Stimulated activated CD4-positive, alpha-beta T cell treated with anti-CD3 and anti-CD28 coated beads, Interleukin-1b, Interleukin-23, amount 100 ng/mL, for 48 hours (primary cell): ENCODE data around the gene PLCXD1.
"Not testable (repeated sequence)": the region's sequence is repeated elsewhere in the genome, so short reads cannot be mapped to it uniquely, and the experiment has no call there.

Experiments used
- DNase-seq: peaks from one replicate; pipeline ENCODE4 v3.0.0-alpha.2; 2020

Gene PLCXD1

GRCh38 chrX:336227-336626, 55.0 kb downstream of the PLCXD1 start:
- no peak for DNase-seq

- DNase-seq, result no peak
Observed at GRCh38 chrX:337331-337831, 56.2 kb downstream of the PLCXD1 start.

GRCh38 chrX:338281-338835, 57.2 kb downstream of the PLCXD1 start:
- DNase-seq, result no peak

GRCh38 chrX:338836-339400, 57.7 kb downstream of the PLCXD1 start:
- no peak for DNase-seq

- DNase-seq, result no peak
Observed at GRCh38 chrX:340121-340520, 58.9 kb downstream of the PLCXD1 start.

- DNase-seq, result no peak
Observed at GRCh38 chrX:340641-341423, 59.7 kb downstream of the PLCXD1 start.

GRCh38 chrX:341541-342101, 60.4 kb downstream of the PLCXD1 start:
- DNase-seq, result no peak

GRCh38 chrX:344371-344901, 63.3 kb downstream of the PLCXD1 start:
- no peak for DNase-seq

- no peak for DNase-seq
Observed at GRCh38 chrX:345020-345925, 64.1 kb downstream of the PLCXD1 start.

GRCh38 chrX:346034-346813, 65.0 kb downstream of the PLCXD1 start:
- no peak for DNase-seq

- no peak for DNase-seq
Observed at GRCh38 chrX:347351-348117, 66.4 kb downstream of the PLCXD1 start.

GRCh38 chrX:348461-349117, 67.4 kb downstream of the PLCXD1 start:
- no peak for DNase-seq

GRCh38 chrX:349196-349595, 68.0 kb downstream of the PLCXD1 start:
- no peak for DNase-seq

- DNase-seq, result no peak
Observed at GRCh38 chrX:349702-350101, 68.5 kb downstream of the PLCXD1 start.

GRCh38 chrX:350148-350533, 69.0 kb downstream of the PLCXD1 start:
- DNase-seq, result no peak

- no peak for DNase-seq
Observed at GRCh38 chrX:350534-351323, 69.5 kb downstream of the PLCXD1 start.

- DNase-seq, result not testable (repeated sequence)
Observed at GRCh38 chrX:351324-351641, 70.1 kb downstream of the PLCXD1 start.

GRCh38 chrX:351736-352135, 70.6 kb downstream of the PLCXD1 start:
- DNase-seq, result no peak

- DNase-seq, result no peak
Observed at GRCh38 chrX:352181-352580, 71.0 kb downstream of the PLCXD1 start.
